A549 (cell line): ENCODE results near the gene RIMOC1. TPM values are rescaled to one million over a fixed set of nuclear protein-coding genes. Genes with fewer than 3 reads are reported as not detected.

Experiments used
- ATAC-seq, 2 experiments: fragments of 200-7000 bp in 1 of 2; fragments of >200 bp in 1 of 2; cut with Nextera tagmentation in 1 of 2; cut with Tn5 transposase in 1 of 2; 3 replicates each; pipeline versions ENCODE4 v1.8.0 to v1.9.1; 2018 to 2020; ENCODE audit warnings: mild to moderate bottlenecking in 1 of 2, moderate library complexity in 1 of 2
- CTCF ChIA-PET: fragments of 300-600 bp; sonication (Branson Sonifier 250); formaldehyde crosslinking; extraction: SDS; loops from one replicate; lab custom pipeline; 2021; ENCODE audit warnings: antibody characterized with exemption, inconsistent platforms; lab: Yijun Ruan, JAX
- POLR2A ChIA-PET: fragments of 350-600 bp; formaldehyde crosslinking; extraction: SDS; loops from one replicate; lab custom pipeline; 2021; ENCODE audit warnings: antibody characterized with exemption, inconsistent platforms; lab: Yijun Ruan, JAX
- DNase-seq, 2 experiments: peaks; one replicate each; pipeline versions ENCODE4 v3.0.0 to v3.0.0-alpha.2; 2011 to 2016; ENCODE audit warnings: low read depth in 1 of 2, low spot score in 1 of 2
- FAIRE-seq: peaks from 2 replicates; lab custom pipeline; 2011; peaks lifted over from hg19 to GRCh38; lab: Jason Lieb, UNC
- H3K27ac ChIP-seq, 2 experiments: fragments of >200 bp; sonication (Bioruptor Twin); formaldehyde crosslinking; 3 replicates each; pipeline ENCODE4 v1.5.1; 2016 to 2017
- H3K4me1 ChIP-seq: fragments of >200 bp; sonication (Bioruptor Twin); formaldehyde crosslinking; 3 replicates; pipeline ENCODE4 v1.6.1; 2016
- H3K4me2 ChIP-seq: fragments of >200 bp; sonication (Bioruptor Twin); formaldehyde crosslinking; 3 replicates; pipeline ENCODE4 v1.6.1; 2016
- H3K4me3 ChIP-seq: fragments of >200 bp; sonication (Bioruptor Twin); formaldehyde crosslinking; 3 replicates; pipeline ENCODE4 v1.5.1; 2016
- H3K9me3 ChIP-seq: fragments of >200 bp; sonication (Bioruptor Twin); formaldehyde crosslinking; 3 replicates; pipeline ENCODE4 v1.6.1; 2016
- ATOH8 ChIP-seq: fragments of 250-450 bp; sonication (Bioruptor Pico); IDR thresholded peaks from 2 replicates; pipeline ENCODE4 v1.5.0; 2020; ENCODE audit warnings: low read depth, mild to moderate bottlenecking, moderate library complexity
- BCL3 ChIP-seq: fragments of >200 bp; sonication (Bioruptor Twin); formaldehyde crosslinking; IDR thresholded peaks from 3 replicates; pipeline ENCODE4 v1.6.1; 2016
- CBX2 ChIP-seq: fragments of 200-600 bp; sonication (generic); IDR thresholded peaks from 2 replicates; pipeline ENCODE4 v1.6.1; 2016; ENCODE audit warnings: low read depth, mild to moderate bottlenecking, borderline replicate concordance
- CBX8 ChIP-seq: fragments of 200-600 bp; sonication (generic); IDR thresholded peaks from 2 replicates; pipeline ENCODE4 v1.6.1; 2016
- CEBPB ChIP-seq, 2 experiments: fragments of >200 bp in 1 of 2; sonication (Bioruptor Twin) in 1 of 2; formaldehyde crosslinking in 1 of 2; IDR thresholded peaks; 2 replicates each; pipeline ENCODE4 v1.6.1; 2012 to 2016
- CHD4 ChIP-seq: fragments of 200-600 bp; sonication (generic); IDR thresholded peaks from 2 replicates; pipeline ENCODE4 v1.6.1; 2016; ENCODE audit warnings: antibody characterized with exemption, mild to moderate bottlenecking, borderline replicate concordance
- EHF ChIP-seq: fragments of 250-450 bp; sonication (Bioruptor Pico); IDR thresholded peaks from 2 replicates; pipeline ENCODE4 v1.5.0; 2020; ENCODE audit warnings: mild to moderate bottlenecking
- ELK1 ChIP-seq: fragments of 150-350 bp; IDR thresholded peaks from 2 replicates; pipeline ENCODE4 v1.6.1; 2014; ENCODE audit warnings: low read depth, mild to moderate bottlenecking, low read length
- FOSL2 ChIP-seq, 2 experiments: fragments of 450-650 bp in 1 of 2; fragments of >200 bp in 1 of 2; sonication (Bioruptor Twin) in 1 of 2; formaldehyde crosslinking; IDR thresholded peaks; 2 replicates each; pipeline versions ENCODE4 v1.5.0 to v1.6.1; 2016 to 2020; ENCODE audit warnings: mild to moderate bottlenecking in 1 of 2, moderate library complexity in 1 of 2
- HEYL ChIP-seq: fragments of 250-450 bp; sonication (Bioruptor Pico); IDR thresholded peaks from 2 replicates; pipeline ENCODE4 v1.8.0; 2021; ENCODE audit warnings: mild to moderate bottlenecking, moderate library complexity
- HOXA7 ChIP-seq: fragments of 250-450 bp; sonication (Bioruptor Pico); IDR thresholded peaks from 2 replicates; pipeline ENCODE4 v1.5.0; 2020; ENCODE audit warnings: mild to moderate bottlenecking, moderate library complexity
- HOXB13 ChIP-seq: fragments of 250-450 bp; sonication (Bioruptor Pico); IDR thresholded peaks from 2 replicates; pipeline ENCODE4 v1.5.0; 2020; ENCODE audit warnings: low read depth, mild to moderate bottlenecking, moderate library complexity
- JUN ChIP-seq, 2 experiments: fragments of >200 bp; sonication (Bioruptor Twin); formaldehyde crosslinking; IDR thresholded peaks; 2 replicates in 1 of 2; 3 replicates in 1 of 2; pipeline ENCODE4 v1.6.1; 2016 to 2017
- KDM5A ChIP-seq: fragments of 200-600 bp; sonication (generic); IDR thresholded peaks from 2 replicates; pipeline ENCODE4 v1.6.1; 2016; ENCODE audit warnings: antibody characterized with exemption, mild to moderate bottlenecking
- NFE2L2 ChIP-seq: fragments of 150-350 bp; conservative IDR thresholded peaks from 2 replicates; pipeline ENCODE4 v1.6.1; 2014; ENCODE audit warnings: low read length
- RARB ChIP-seq: fragments of 250-450 bp; sonication (Bioruptor Pico); IDR thresholded peaks from 2 replicates; pipeline ENCODE4 v1.8.0; 2021; ENCODE audit warnings: mild to moderate bottlenecking, moderate library complexity
- RCOR1 ChIP-seq: fragments of 150-350 bp; IDR thresholded peaks from 2 replicates; pipeline ENCODE4 v1.6.1; 2014; ENCODE audit warnings: antibody characterized with exemption, low read length, low read depth
- RFX5 ChIP-seq: fragments of 450-650 bp; IDR thresholded peaks from 2 replicates; pipeline ENCODE4 v1.7.1; 2014; ENCODE audit warnings: antibody characterized with exemption, mild to moderate bottlenecking, moderate library complexity
- SREBF2 ChIP-seq: fragments of 450-650 bp; IDR thresholded peaks from 2 replicates; pipeline ENCODE4 v1.6.1; 2014; ENCODE audit warnings: mild to moderate bottlenecking, moderate library complexity
- TFCP2L1 ChIP-seq: fragments of 250-450 bp; sonication (Bioruptor Pico); IDR thresholded peaks from 2 replicates; pipeline ENCODE4 v1.5.0; 2021; ENCODE audit warnings: mild to moderate bottlenecking
- TP53 ChIP-seq: fragments of 250-450 bp; sonication (Bioruptor Pico); IDR thresholded peaks from 2 replicates; pipeline ENCODE4 v1.5.0; 2021; ENCODE audit warnings: mild to moderate bottlenecking, moderate library complexity
- ZFP36 ChIP-seq: fragments of 450-650 bp; IDR thresholded peaks from 2 replicates; pipeline ENCODE4 v1.6.1; 2014; ENCODE audit warnings: borderline replicate concordance; ENCODE audit not compliant: partially characterized antibody
- ZSCAN20 ChIP-seq: fragments of 250-450 bp; sonication (Bioruptor Pico); IDR thresholded peaks from 2 replicates; pipeline ENCODE4 v1.8.0; 2022; ENCODE audit warnings: mild to moderate bottlenecking, moderate library complexity
- WGBS: methylation state at CpG from one replicate; pipeline ENCODE4 v1.1.6; 2017; ENCODE audit errors: missing lambda C conversion rate; 5-methylcytosine and 5-hydroxymethylcytosine counted together
- polyA plus RNA-seq, 4 experiments: library from polyadenylated mRNA; depleted of rRNA in 3 of 4; stranded (reverse); fragments of >200 nt; fragmentation: RNase III in 1 of 4; extraction: RNeasy Plus Mini Kit Qiagen cat#74134 plus additional on column Dnase treatment in 1 of 4; gene quantifications; 2 replicates in 3 of 4; 3 replicates in 1 of 4; pipeline ENCODE4 v1.2.3, GENCODE V29; 2011 to 2017
- TF ChIP-seq, protein P1 (sequence below): fragments of >200 bp; sonication (Bioruptor Twin); formaldehyde crosslinking; IDR thresholded peaks from 2 replicates; pipeline ENCODE4 v1.6.1; 2016
- TF ChIP-seq, protein P2 (sequence below): IDR thresholded peaks from 2 replicates; pipeline ENCODE4 v1.6.1; 2012; ENCODE audit warnings: low read depth, borderline replicate concordance
- TF ChIP-seq, protein P3 (sequence below): fragments of 450-650 bp; IDR thresholded peaks from 2 replicates; pipeline ENCODE4 v1.6.1; 2014; ENCODE audit warnings: antibody characterized with exemption

Gene RIMOC1
- polyA plus RNA-seq, 2 of the 4 experiments (the other 2 are of a cell fraction): 14.5 to 38.4 TPM

- DNase-seq: no peak
- H3K4me2 ChIP-seq: no peak overlapping the region
- H3K4me1 ChIP-seq: no peaks in the 10 kb centered on the region
- H3K4me3 ChIP-seq: no peak overlapping the region
- FAIRE-seq: no peak
- ChIA-PET CTCF (interaction anchor here (0.6 kb wide), 1 partner anchor 501 kb away, joined by 5 read pairs; no protein-coding TSS in a partner anchor), POLR2A (no interaction called here)
- no peak overlapping the region for H3K27ac ChIP-seq
- TF ChIP-seq CBX2 (no peak), HEYL (CRISPR knock-in tag) (no peak), FOSL2 (IDR thresholded peaks at IDR 0.05) (no peak), FOSL2 (CRISPR knock-in tag; IDR thresholded peaks at IDR 0.05) (no peak), ATOH8 (CRISPR knock-in tag) (no peak), TP53 (CRISPR knock-in tag) (no peak), TFCP2L1 (CRISPR knock-in tag) (no peak), HOXB13 (no peak), JUN (IDR thresholded peaks at IDR 0.05) (no peak), CEBPB (IDR thresholded peaks at IDR 0.05) (no peak), BCL3 (no peak), RCOR1 (no peak), CBX8 (no peak), NFE2L2 (no peak), EHF (CRISPR knock-in tag) (no peak), RFX5 (no peak), RARB (CRISPR knock-in tag) (no peak), CHD4 (no peak)
- TF ChIP-seq, protein P1, sequence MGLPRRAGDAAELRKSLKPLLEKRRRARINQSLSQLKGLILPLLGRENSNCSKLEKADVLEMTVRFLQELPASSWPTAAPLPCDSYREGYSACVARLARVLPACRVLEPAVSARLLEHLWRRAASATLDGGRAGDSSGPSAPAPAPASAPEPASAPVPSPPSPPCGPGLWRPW: no peak
- TF ChIP-seq, protein P2, sequence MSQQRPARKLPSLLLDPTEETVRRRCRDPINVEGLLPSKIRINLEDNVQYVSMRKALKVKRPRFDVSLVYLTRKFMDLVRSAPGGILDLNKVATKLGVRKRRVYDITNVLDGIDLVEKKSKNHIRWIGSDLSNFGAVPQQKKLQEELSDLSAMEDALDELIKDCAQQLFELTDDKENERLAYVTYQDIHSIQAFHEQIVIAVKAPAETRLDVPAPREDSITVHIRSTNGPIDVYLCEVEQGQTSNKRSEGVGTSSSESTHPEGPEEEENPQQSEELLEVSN: no peak
- TF ChIP-seq, protein P3, sequence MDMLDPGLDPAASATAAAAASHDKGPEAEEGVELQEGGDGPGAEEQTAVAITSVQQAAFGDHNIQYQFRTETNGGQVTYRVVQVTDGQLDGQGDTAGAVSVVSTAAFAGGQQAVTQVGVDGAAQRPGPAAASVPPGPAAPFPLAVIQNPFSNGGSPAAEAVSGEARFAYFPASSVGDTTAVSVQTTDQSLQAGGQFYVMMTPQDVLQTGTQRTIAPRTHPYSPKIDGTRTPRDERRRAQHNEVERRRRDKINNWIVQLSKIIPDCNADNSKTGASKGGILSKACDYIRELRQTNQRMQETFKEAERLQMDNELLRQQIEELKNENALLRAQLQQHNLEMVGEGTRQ: no peak
- H3K9me3 ChIP-seq: no peaks in the 10 kb centered on the region
- WGBS: 59% methylated on average over 2 of the region's 2 CpGs
- ATAC-seq: no peak
These were observed 28.6 kb downstream of the RIMOC1 start for GRCh38 chr5:41932770-41933169.

GRCh38 chr5:41935544-41935943 lies 31.4 kb downstream of the RIMOC1 start:
- no peaks in the 10 kb centered on the region for H3K4me1 ChIP-seq
- FAIRE-seq (no peak), ATAC-seq (no peak), DNase-seq (no peak)
- no peak overlapping the region for H3K4me3 ChIP-seq
- H3K9me3 ChIP-seq: no peaks in the 10 kb centered on the region
- TF ChIP-seq HOXA7 (CRISPR knock-in tag): no peak
- TF ChIP-seq ELK1: no peak
- TF ChIP-seq SREBF2: no peak
- TF ChIP-seq KDM5A: no peak
- no peak for TF ChIP-seq ZFP36
- no peak for TF ChIP-seq ZSCAN20 (CRISPR knock-in tag)
- H3K4me2 ChIP-seq: no peak overlapping the region
- CTCF ChIA-PET: no interaction called here
- no peak overlapping the region for H3K27ac ChIP-seq
- POLR2A ChIA-PET: no interaction called here
